IMR-90 (cell line): ENCODE results near the gene IQCK. TPM values are rescaled to one million over a fixed set of nuclear protein-coding genes. Genes with fewer than 3 reads are reported as not detected.

Source experiments
- ATAC-seq: fragments of 200-7000 bp; cut with Tn5 transposase; 2 replicates; pipeline ENCODE4 v1.9.1; 2020; ENCODE audit warnings: low read depth, mild to moderate bottlenecking, moderate library complexity
- BruUV-seq: library from RNA; stranded (reverse); fragments of 400-500 nt; replicated peaks from 2 replicates; lab custom pipeline; 2021; lab: Mats Ljungman, UMichigan
- CTCF ChIA-PET: fragments of 300-600 bp; formaldehyde crosslinking; extraction: SDS; loops from one replicate; lab custom pipeline; 2021; ENCODE audit warnings: antibody characterized with exemption; lab: Yijun Ruan, JAX
- POLR2A ChIA-PET: fragments of 300-600 bp; sonication (Branson Sonifier 250); formaldehyde crosslinking; loops from one replicate; lab custom pipeline; 2022; ENCODE audit warnings: antibody characterized with exemption; ENCODE audit not compliant: unreplicated experiment; lab: Charles Lee
- DNase-seq: peaks from one replicate; pipeline ENCODE4 v3.0.0; 2013
- H2AFZ ChIP-seq: replicated peaks from 2 replicates; pipeline ENCODE3; 2013; ENCODE audit warnings: low read length, mild to moderate bottlenecking; ENCODE audit not compliant: poor library complexity
- H2AK5ac ChIP-seq: 2 replicates; pipeline ENCODE4 v1.6.1; 2013; ENCODE audit warnings: low read depth, low read length, inconsistent platforms
- H2AK9ac ChIP-seq: replicated peaks from 2 replicates; pipeline ENCODE3; 2013; ENCODE audit warnings: mild to moderate bottlenecking, low read depth, low read length, moderate library complexity; ENCODE audit not compliant: poor library complexity
- H2BK120ac ChIP-seq: 2 replicates; pipeline ENCODE4 v1.6.1; 2013; ENCODE audit warnings: low read depth, low read length, inconsistent platforms
- H2BK15ac ChIP-seq: 3 replicates; pipeline ENCODE4 v1.6.1; 2013; ENCODE audit warnings: low read depth, low read length, inconsistent platforms
- H2BK20ac ChIP-seq: 2 replicates; pipeline ENCODE4 v1.6.1; 2013; ENCODE audit warnings: low read depth, mild to moderate bottlenecking, inconsistent platforms, low read length, moderate library complexity
- H2BK5ac ChIP-seq: 2 replicates; pipeline ENCODE4 v1.6.1; 2013; ENCODE audit warnings: mild to moderate bottlenecking, low read depth, low read length, inconsistent platforms; ENCODE audit not compliant: poor library complexity, severe bottlenecking
- H3K14ac ChIP-seq: replicated peaks from 2 replicates; pipeline ENCODE4 v1.6.1; 2013; ENCODE audit warnings: low read depth, low read length, inconsistent platforms
- H3K18ac ChIP-seq: 2 replicates; pipeline ENCODE4 v1.6.1; 2013; ENCODE audit warnings: low read depth, low read length, control low read depth
- H3K23ac ChIP-seq: 2 replicates; pipeline ENCODE4 v1.6.1; 2013; ENCODE audit warnings: low read depth, low read length, inconsistent platforms
- H3K27ac ChIP-seq: 2 replicates; pipeline ENCODE4 v1.5.1; 2013; ENCODE audit warnings: mild to moderate bottlenecking, control low read depth, low read length; ENCODE audit not compliant: insufficient read depth
- H3K27me3 ChIP-seq: 2 replicates; pipeline ENCODE4 v1.6.1; 2013; ENCODE audit warnings: low read length; ENCODE audit not compliant: control insufficient read depth, insufficient read depth
- H3K36me3 ChIP-seq: 2 replicates; pipeline ENCODE4 v1.6.1; 2013; ENCODE audit warnings: low read length, mixed read lengths; ENCODE audit not compliant: control insufficient read depth, insufficient read depth
- H3K4ac ChIP-seq: 2 replicates; pipeline ENCODE4 v1.6.1; 2013; ENCODE audit warnings: low read depth, low read length, inconsistent platforms
- H3K4me1 ChIP-seq: 2 replicates; pipeline ENCODE4 v1.6.1; 2013; ENCODE audit warnings: low read length, mixed read lengths; ENCODE audit not compliant: control insufficient read depth, insufficient read depth
- H3K4me2 ChIP-seq: 2 replicates; pipeline ENCODE4 v1.6.1; 2013; ENCODE audit warnings: low read depth, mild to moderate bottlenecking, control low read depth, low read length, moderate library complexity
- H3K4me3 ChIP-seq: 2 replicates; pipeline ENCODE4 v1.5.1; 2013; ENCODE audit warnings: low read depth, mild to moderate bottlenecking, control low read depth, low read length, moderate library complexity; ENCODE audit not compliant: insufficient read depth
- H3K56ac ChIP-seq: 2 replicates; pipeline ENCODE4 v1.6.1; 2013; ENCODE audit warnings: low read length, inconsistent platforms; ENCODE audit not compliant: insufficient read depth; ENCODE audit errors: extremely low read depth
- H3K79me1 ChIP-seq, 2 experiments: 2 replicates each; pipeline ENCODE4 v1.6.1; 2013; ENCODE audit warnings: low read length in 2 of 2, inconsistent platforms in 1 of 2, low read depth in 1 of 2
- H3K9ac ChIP-seq: 2 replicates; pipeline ENCODE4 v1.6.1; 2013; ENCODE audit warnings: low read depth, low read length, control low read depth
- H3K9me1 ChIP-seq: 2 replicates; pipeline ENCODE4 v1.6.1; 2013; ENCODE audit warnings: low read length, inconsistent platforms; ENCODE audit not compliant: insufficient read depth
- H3K9me3 ChIP-seq: 2 replicates; pipeline ENCODE4 v1.6.1; 2013; ENCODE audit warnings: low read length; ENCODE audit not compliant: control insufficient read depth, insufficient read depth
- H4K20me1 ChIP-seq: 2 replicates; pipeline ENCODE4 v1.6.1; 2013; ENCODE audit warnings: low read length, inconsistent platforms; ENCODE audit not compliant: insufficient read depth
- H4K5ac ChIP-seq: 2 replicates; pipeline ENCODE4 v1.6.1; 2013; ENCODE audit warnings: mild to moderate bottlenecking, low read depth, low read length, control low read depth
- H4K8ac ChIP-seq, 2 experiments: 2 replicates each; pipeline ENCODE4 v1.6.1; 2013; ENCODE audit warnings: low read depth in 2 of 2, low read length in 2 of 2, control low read depth in 1 of 2, inconsistent platforms in 1 of 2
- H4K91ac ChIP-seq: 2 replicates; pipeline ENCODE4 v1.6.1; 2013; ENCODE audit warnings: low read depth, low read length, inconsistent platforms; ENCODE audit not compliant: insufficient read depth
- FOS ChIP-seq: fragments of 150-350 bp; IDR thresholded peaks from 2 replicates; pipeline ENCODE4 v1.6.1; 2016; ENCODE audit warnings: low read depth, low read length
- MAZ ChIP-seq: IDR thresholded peaks from 2 replicates; pipeline ENCODE4 v1.6.1; 2012; ENCODE audit warnings: low read depth, mild to moderate bottlenecking, low read length, improper control_type of control experiment, moderate library complexity, borderline replicate concordance
- WGBS, 2 experiments: methylation state at CpG; one replicate each; pipeline versions ENCODE4 v1.1.5 to v1.1.7; 2013; ENCODE audit warnings: missing lambda C conversion rate in 2 of 2; ENCODE audit not compliant: insufficient read length in 1 of 2; ENCODE audit errors: extremely low coverage in 2 of 2; 5-methylcytosine and 5-hydroxymethylcytosine counted together
- dilution Hi-C: fragments of 300-500 bp; cut with HindIII; formaldehyde crosslinking; loops from one replicate; pipeline ENCODE4 v1.14.3; 2018; ENCODE audit warnings: low sequenced_read_pairs; ENCODE audit not compliant: unreplicated experiment
- in situ Hi-C: fragments of 300-500 bp; cut with MboI; formaldehyde crosslinking; loops from 3 replicates; pipeline ENCODE4 v1.14.3; 2019; ENCODE audit warnings: low sequenced_read_pairs, inconsistent platforms, mixed read lengths
- intact Hi-C: fragments of 100-400 bp; cut with micrococcal nuclease; formaldehyde crosslinking; loops from 2 replicates; pipeline ENCODE4 v1.10.0; 2022
- polyA plus RNA-seq, 3 experiments: library from polyadenylated mRNA; depleted of rRNA; stranded (reverse); fragments of >200 nt; gene quantifications; 2 replicates each; pipeline ENCODE4 v1.2.3, GENCODE V29; 2012; ENCODE audit warnings: low replicate concordance in 1 of 3
- total RNA-seq: library from RNA; depleted of rRNA; stranded (reverse); fragments of >200 nt; gene quantifications from 2 replicates; pipeline ENCODE4 v1.2.3, GENCODE V29; 2012

IQCK gene
- total and polyA plus RNA-seq, 2 of the 4 experiments (the other 2 are of a cell fraction), result 4.1 to 5.4 TPM

- Histone ChIP-seq H3K4ac (no peak overlapping the region), H2BK20ac (no peak overlapping the region), H3K4me1 (no peaks in the 10 kb centered on the region), H3K4me2 (no peak overlapping the region), H2AFZ (no peak overlapping the region), H3K27me3 (no peaks in the 10 kb centered on the region), H3K14ac (no peak overlapping the region), H2AK5ac (no peak overlapping the region), H4K20me1 (no peaks in the 10 kb centered on the region), H2AK9ac (no peak overlapping the region), H4K8ac (no peak overlapping the region), H2BK15ac (no peak overlapping the region), H4K91ac (no peak overlapping the region), H3K23ac (no peak overlapping the region), H3K18ac (no peak overlapping the region), H3K79me1 (peaks cover 0 to 4% of the 10 kb centered on the region in 2 experiments; a peak in 1 of 4 replicates), H2BK120ac (no peak overlapping the region), H2BK5ac (no peak overlapping the region), H3K9me1 (peaks cover 5% of the 10 kb centered on the region), H3K56ac (no peak overlapping the region), H3K27ac (no peak overlapping the region), H3K36me3 (peaks cover 6% of the 10 kb centered on the region; the same call in 1 of the 2 replicates), H3K9ac (no peak overlapping the region), H3K9me3 (no peaks in the 10 kb centered on the region), H3K4me3 (no peak overlapping the region), H4K5ac (no peak overlapping the region)
- no peak for ATAC-seq
- dilution Hi-C loops, result loop anchor here (25.0 kb wide), 1 partner anchor 264 kb away; no protein-coding TSS in a partner anchor
- 95% methylated on average over 4 of the region's 10 CpGs; no CpG with 5 or more reads in 1 of the 2 experiments for WGBS, 2 experiments
- intact Hi-C loops, result no loop called here
- TF ChIP-seq MAZ, result no peak
- TF ChIP-seq FOS, result no peak
- ChIA-PET CTCF (interaction anchor here (1.1 to 1.2 kb wide), 2 partner anchors 14 to 31 kb away, joined by 3 to 4 read pairs; no protein-coding TSS in a partner anchor), POLR2A (no interaction called here)
- BruUV-seq, result no TSS peak
- in situ Hi-C loops, result loop anchor here (25.0 kb wide), 1 partner anchor 764 kb away; the partner anchor contains the start of gene ITPRIPL2
- no peak for DNase-seq
Measured at GRCh38 chr16:19876501-19877059, 158.5 kb downstream of the IQCK start.
